Sigmoid colon (tissue), 3 donors: ENCODE data around the gene HES6.

Experiments used
- POLR2A ChIP-seq, 2 donors: fragments of 450-650 bp; IDR thresholded peaks; one replicate each; pipeline ENCODE4 v1.6.1; 2016; ENCODE audit warnings: antibody characterized with exemption in 2 of 2, mild to moderate bottlenecking in 2 of 2, moderate library complexity in 2 of 2
- TF ChIP-seq, protein P1 (sequence below), 4 experiments: fragments of 450-650 bp in 3 of 4; fragments of 200-600 bp in 1 of 4; IDR thresholded peaks; one replicate each; pipeline ENCODE4 v1.5.1; 2016 to 2019; ENCODE audit warnings: antibody characterized with exemption in 4 of 4, mild to moderate bottlenecking in 3 of 4, moderate library complexity in 2 of 4

DNA sequence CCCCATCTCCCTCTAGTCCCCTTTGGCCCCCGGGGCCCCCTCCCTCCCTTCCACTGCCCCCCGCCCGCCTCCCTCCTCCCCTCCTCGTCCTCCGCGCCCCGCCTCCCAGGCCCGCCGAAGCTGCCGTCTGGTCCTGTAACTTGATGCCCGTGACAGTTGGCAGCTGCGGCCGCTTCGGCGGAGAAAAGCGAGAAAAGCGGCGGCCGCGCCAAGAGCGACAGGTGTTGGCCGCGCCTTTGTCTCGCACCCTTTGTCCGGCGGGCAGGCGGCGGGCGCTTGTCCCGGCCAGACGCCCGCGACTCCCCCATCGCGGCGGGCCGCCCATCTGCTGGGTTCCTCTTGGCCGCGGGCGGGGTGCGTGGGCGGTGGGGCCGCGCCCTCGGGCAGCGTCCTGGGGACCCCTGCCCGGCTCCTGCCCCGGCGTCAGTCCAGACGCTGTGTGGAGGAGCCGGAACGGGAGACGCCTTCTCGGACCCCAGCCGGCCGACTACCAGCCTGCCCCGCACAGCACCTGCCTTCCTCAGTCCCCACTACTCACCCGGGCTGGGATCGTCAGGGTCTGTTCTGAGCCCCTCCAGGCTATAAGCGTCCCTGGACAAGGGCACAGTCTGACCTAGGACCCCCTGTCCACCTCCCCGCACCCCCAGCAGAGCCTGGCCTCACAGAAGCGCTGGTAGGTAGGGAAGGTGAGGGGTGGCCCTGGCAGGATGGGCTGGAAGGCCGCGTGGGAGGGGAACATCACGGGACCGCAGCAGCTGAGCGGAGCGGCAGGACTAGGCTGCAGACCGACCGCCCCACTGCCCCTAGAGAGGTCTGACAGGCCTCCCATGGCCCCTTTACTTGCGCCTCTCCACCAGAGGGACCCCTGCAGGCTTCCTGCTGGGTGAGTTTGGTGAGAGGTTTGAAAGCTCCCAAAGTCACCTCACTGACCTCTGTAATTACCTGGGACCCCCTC, 1.2 kb upstream of the HES6 start:
- no peak for TF ChIP-seq POLR2A (IDR thresholded peaks at IDR 0.05)
- TF ChIP-seq, protein P1, sequence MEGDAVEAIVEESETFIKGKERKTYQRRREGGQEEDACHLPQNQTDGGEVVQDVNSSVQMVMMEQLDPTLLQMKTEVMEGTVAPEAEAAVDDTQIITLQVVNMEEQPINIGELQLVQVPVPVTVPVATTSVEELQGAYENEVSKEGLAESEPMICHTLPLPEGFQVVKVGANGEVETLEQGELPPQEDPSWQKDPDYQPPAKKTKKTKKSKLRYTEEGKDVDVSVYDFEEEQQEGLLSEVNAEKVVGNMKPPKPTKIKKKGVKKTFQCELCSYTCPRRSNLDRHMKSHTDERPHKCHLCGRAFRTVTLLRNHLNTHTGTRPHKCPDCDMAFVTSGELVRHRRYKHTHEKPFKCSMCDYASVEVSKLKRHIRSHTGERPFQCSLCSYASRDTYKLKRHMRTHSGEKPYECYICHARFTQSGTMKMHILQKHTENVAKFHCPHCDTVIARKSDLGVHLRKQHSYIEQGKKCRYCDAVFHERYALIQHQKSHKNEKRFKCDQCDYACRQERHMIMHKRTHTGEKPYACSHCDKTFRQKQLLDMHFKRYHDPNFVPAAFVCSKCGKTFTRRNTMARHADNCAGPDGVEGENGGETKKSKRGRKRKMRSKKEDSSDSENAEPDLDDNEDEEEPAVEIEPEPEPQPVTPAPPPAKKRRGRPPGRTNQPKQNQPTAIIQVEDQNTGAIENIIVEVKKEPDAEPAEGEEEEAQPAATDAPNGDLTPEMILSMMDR (IDR thresholded peaks at IDR 0.05), result no peak
